Large intestine (tissue), 12 donors: Measurements from ENCODE around the gene ISL2. TPM values are rescaled to one million over a fixed set of nuclear protein-coding genes. Genes with fewer than 3 reads are reported as not detected.
"Not testable (repeated sequence)": the region's sequence is repeated elsewhere in the genome, so short reads cannot be mapped to it uniquely, and the experiment has no call there.

Experiments used
- DNase-seq, 2 donors: peaks; one replicate each; pipeline versions ENCODE4 v3.0.0 to v3.0.0-alpha.2; 2013
- H3K27ac ChIP-seq: one replicate; pipeline ENCODE4 v1.5.1; 2013; ENCODE audit warnings: low read length
- H3K27me3 ChIP-seq: 2 replicates; pipeline ENCODE4 v1.6.1; 2013; ENCODE audit warnings: low read length; ENCODE audit not compliant: control insufficient read depth, insufficient read depth
- H3K36me3 ChIP-seq: 2 replicates; pipeline ENCODE4 v1.6.1; 2013; ENCODE audit warnings: low read length; ENCODE audit not compliant: control insufficient read depth, insufficient read depth
- H3K4me1 ChIP-seq: one replicate; pipeline ENCODE4 v1.6.1; 2013; ENCODE audit warnings: low read length; ENCODE audit not compliant: control insufficient read depth, insufficient read depth
- H3K4me3 ChIP-seq: one replicate; pipeline ENCODE4 v1.5.1; 2013; ENCODE audit warnings: low read length
- H3K9me3 ChIP-seq: one replicate; pipeline ENCODE4 v1.6.1; 2013; ENCODE audit warnings: mild to moderate bottlenecking, low read depth, low read length, moderate library complexity; ENCODE audit not compliant: control insufficient read depth
- WGBS: methylation state at CpG from one replicate; pipeline ENCODE4 v1.1.5; 2013; ENCODE audit warnings: low lambda C conversion rate; ENCODE audit not compliant: insufficient coverage; 5-methylcytosine and 5-hydroxymethylcytosine counted together
- long read RNA-seq, 11 donors: transcript quantifications; one replicate each; lab custom pipeline, GENCODE V29; 2026
- polyA plus RNA-seq: library from polyadenylated mRNA; unstranded; fragments of 120-200 nt; gene quantifications from one replicate; pipeline ENCODE4 v1.2.1, GENCODE V29; 2013

ISL2 gene
- 2.6 TPM for polyA plus RNA-seq
- long read RNA-seq, donor 1, result 0 reads
- long read RNA-seq, donor 2, partial matches to known transcripts, result 15 of 16 reads
- long read RNA-seq, donor 2, other reads (novel, unspliced or antisense), result 0 of 16 reads
- long read RNA-seq, donor 3, result 0 reads
- long read RNA-seq, donor 4, result 0 reads
- long read RNA-seq, donor 5, partial matches to known transcripts, result 0 of 1 reads
- long read RNA-seq, donor 5, other reads (novel, unspliced or antisense), result 0 of 1 reads
- long read RNA-seq, donor 6, partial matches to known transcripts, result 0 of 3 reads
- long read RNA-seq, donor 6, other reads (novel, unspliced or antisense), result 0 of 3 reads
- long read RNA-seq, donor 7, result 0 reads
- long read RNA-seq, donor 8, result 0 reads
- long read RNA-seq, donor 9, partial matches to known transcripts, result 0 of 1 reads
- long read RNA-seq, donor 9, other reads (novel, unspliced or antisense), result 0 of 1 reads
- long read RNA-seq, donor 10, partial matches to known transcripts, result 0 of 1 reads
- long read RNA-seq, donor 10, other reads (novel, unspliced or antisense), result 0 of 1 reads
- long read RNA-seq, donor 11, result 0 reads

DNA sequence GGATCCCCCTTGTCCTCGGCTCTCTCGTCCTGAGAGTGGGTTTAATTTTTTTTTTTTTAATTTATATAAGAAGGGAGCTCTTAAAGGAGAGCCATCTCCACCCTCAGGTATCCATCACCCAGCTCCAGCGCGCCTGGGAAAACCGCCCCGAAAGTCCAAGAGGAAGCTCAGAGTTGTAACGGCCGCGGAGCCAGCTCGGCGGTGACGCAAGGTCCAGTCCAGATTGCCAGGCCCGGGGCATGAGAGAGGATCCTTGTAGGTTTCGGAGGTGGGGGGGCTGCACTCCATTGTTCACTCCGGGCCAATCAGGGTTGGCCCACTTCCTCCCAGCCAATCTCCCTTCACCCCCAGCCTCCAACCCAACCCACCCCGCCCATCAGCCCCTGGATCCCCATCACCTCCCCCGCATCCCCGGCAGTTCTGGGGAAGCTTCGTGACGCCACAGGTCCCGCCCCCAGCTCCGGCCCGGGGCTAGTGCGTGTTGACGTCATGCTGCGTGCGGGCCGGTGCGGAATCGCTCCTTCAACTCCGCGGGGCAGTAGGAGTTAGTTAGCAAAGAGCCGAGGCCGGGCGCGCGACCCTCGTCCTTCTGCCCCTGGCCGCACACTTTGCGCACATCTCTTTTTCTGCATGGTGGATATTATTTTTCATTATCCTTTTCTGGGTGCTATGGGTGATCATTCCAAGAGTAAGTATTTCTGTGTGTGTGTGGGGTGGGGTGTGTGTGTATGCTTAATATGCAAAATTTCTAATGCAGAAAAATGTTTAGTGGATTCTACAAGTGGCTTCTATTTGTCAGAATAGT lies at the start of gene ISL2:
Gene ISL2, plus strand, starts transcription at position 520 of the 805 bp plus-strand sequence. Its CDS starts 111 bp downstream, at position 631.
- H3K9me3 ChIP-seq, result peaks cover 30% of the 10 kb centered on the region
- no CpG with 5 or more reads among the region's 40 CpGs for WGBS
- peak; percentile 72 to 74 for DNase-seq
- H3K27me3 ChIP-seq, result peaks cover 88% of the 10 kb centered on the region
- no peaks in the 10 kb centered on the region for H3K36me3 ChIP-seq
- H3K4me1 ChIP-seq, result peaks cover 23% of the 10 kb centered on the region
- H3K4me3 ChIP-seq, result peak within 1 kb of the TSS; percentile 48
- peak within 1 kb of the TSS; percentile 74 for H3K27ac ChIP-seq

DNA sequence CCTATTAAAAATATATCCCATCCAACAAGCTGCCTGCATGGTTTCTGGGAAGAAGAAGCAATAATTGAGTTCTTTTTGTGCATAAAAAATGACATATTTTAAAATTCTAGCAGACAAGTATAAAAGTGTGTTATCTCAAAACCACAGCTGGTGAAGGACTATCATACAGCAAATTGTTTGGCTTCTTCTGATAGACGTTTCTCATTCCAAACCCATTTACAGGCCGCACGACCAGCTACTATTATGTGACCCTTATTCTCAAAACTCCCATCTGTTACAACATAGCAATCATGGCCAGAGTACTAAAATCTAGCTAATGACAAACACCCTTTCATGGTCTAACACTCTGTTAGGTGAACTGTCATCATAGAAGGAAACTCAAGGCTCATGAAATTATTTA lies 47.0 kb upstream of the ISL2 start:
- Histone ChIP-seq H3K36me3 (peaks cover 27% of the 10 kb centered on the region), H3K4me1 (no peaks in the 10 kb centered on the region), H3K27me3 (no peaks in the 10 kb centered on the region), H3K4me3 (no peak overlapping the region), H3K9me3 (no peaks in the 10 kb centered on the region), H3K27ac (no peak overlapping the region)
- WGBS, result 50% methylated on average over 1 of the region's 3 CpGs
- no peak for DNase-seq

DNA sequence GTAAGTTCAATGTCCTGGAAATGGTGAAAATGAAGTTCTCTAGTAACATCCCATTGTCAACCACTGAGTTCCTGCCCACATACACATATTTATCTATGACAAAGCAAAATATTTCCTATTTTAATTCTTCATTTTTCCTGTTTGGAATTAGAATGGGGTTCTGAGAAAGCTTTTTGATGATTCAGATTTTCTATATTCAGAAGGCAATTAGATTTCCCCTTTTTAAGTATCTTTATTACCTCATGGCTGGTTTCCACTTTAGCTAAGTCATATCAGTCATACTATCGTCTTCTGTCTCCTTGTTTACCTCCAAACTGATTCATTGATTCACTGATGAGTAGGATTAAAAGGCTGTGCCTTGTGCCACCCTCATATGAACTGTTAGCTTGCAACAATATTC lies 43.2 kb upstream of the ISL2 start:
- Histone ChIP-seq H3K27ac (no peak overlapping the region), H3K36me3 (peaks cover 10% of the 10 kb centered on the region), H3K27me3 (no peaks in the 10 kb centered on the region), H3K4me3 (no peak overlapping the region), H3K4me1 (no peaks in the 10 kb centered on the region), H3K9me3 (no peaks in the 10 kb centered on the region)
- no CpG with 5 or more reads among the region's 1 CpG for WGBS
- DNase-seq, result no peak

DNA sequence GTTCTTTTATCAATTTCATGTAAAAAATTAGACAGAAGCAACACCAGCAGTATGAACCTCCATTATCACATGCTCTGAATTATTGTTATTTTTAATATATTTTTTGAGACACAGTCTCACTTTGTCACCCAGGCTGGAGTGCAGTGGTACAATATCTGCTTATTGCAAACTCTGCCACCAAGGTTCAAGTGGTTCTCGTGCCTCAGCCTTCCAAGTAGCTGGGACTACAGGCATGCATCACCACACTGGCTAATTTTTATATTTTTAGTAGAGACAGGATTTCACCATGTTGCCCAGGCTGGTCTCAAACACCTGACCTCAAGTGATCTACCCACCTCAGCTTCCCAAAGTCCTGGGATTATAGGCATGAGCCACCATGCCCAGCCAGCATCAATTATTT lies 42.1 kb upstream of the ISL2 start:
- H3K27ac ChIP-seq, DNase-seq, H3K4me1 ChIP-seq, H3K4me3 ChIP-seq, H3K9me3 ChIP-seq, H3K27me3 ChIP-seq: not testable (repeated sequence)
- peaks cover 10% of the 10 kb centered on the region for H3K36me3 ChIP-seq
- no CpG with 5 or more reads among the region's 1 CpG for WGBS

DNA sequence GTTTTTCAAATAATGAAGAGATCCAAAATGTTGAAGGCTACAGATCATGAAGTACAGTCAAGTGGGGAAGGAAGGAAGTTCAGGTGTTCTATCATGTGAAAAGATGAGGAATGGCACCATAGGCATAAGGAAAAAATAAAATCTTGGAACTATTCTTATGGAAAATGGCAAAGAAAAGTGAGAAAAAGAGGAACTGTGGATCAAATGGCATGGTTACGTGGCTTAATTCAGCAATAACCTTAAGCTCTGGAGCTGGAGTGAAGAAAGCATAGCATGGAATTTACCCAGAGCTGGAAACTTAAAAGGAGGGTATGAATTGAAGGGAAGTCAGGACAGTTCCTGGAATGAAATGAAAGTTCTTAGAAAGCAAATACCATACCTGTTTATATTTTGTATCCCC lies 39.7 kb upstream of the ISL2 start:
- no peak overlapping the region for H3K4me3 ChIP-seq
- H3K36me3 ChIP-seq, result peaks cover 5% of the 10 kb centered on the region
- H3K4me1 ChIP-seq, result peaks cover 3% of the 10 kb centered on the region
- no peak for DNase-seq
- no peaks in the 10 kb centered on the region for H3K27me3 ChIP-seq
- no peak overlapping the region for H3K27ac ChIP-seq
- 100% methylated on average over 1 of the region's 1 CpG for WGBS
- no peaks in the 10 kb centered on the region for H3K9me3 ChIP-seq

DNA sequence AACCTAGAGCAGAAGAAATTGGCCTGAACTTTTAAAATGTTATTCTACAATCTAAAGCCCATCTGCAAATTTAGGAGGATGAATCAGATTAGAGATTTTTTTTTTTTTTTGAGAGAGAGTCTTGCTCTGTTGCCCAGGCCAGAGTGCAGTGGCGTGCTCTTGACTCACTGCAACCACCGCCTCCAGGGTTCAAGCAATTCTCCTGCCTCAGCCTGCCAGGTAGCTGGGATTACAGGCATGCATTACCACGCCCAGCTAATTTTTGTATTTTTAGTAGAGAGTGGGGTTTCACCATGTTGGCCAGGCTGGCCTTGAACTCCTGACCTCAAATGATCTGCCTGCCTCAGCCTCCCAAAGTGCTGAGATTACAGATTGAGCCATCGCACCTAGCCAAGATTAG lies 38.6 kb upstream of the ISL2 start:
- DNase-seq, H3K27ac ChIP-seq, H3K36me3 ChIP-seq, H3K4me1 ChIP-seq, H3K4me3 ChIP-seq, H3K9me3 ChIP-seq, H3K27me3 ChIP-seq: not testable (repeated sequence)
- WGBS, result no CpG with 5 or more reads among the region's 4 CpGs

DNA sequence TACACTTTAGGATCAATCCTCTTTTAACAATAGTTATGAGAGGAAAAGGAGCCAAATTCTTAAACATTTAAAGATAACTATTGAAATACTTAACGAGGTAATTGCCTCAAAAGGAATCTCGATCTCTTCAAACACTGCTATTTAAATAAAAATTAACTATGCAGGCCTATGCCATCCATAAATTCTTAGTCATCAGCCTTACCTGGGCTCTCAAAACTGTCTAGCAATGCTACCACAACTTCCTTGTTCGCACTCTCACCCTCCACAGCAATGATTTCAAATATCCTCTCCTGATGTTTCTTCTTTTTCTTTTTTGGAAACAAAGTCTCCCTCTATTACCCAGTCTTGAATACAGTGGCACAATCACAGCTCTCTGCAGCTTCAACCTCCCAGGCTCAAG lies 37.6 kb upstream of the ISL2 start:
- peak in 1 of 2 donors; percentile 29 for DNase-seq
- H3K27ac ChIP-seq, result peak overlapping the region; percentile 61

DNA sequence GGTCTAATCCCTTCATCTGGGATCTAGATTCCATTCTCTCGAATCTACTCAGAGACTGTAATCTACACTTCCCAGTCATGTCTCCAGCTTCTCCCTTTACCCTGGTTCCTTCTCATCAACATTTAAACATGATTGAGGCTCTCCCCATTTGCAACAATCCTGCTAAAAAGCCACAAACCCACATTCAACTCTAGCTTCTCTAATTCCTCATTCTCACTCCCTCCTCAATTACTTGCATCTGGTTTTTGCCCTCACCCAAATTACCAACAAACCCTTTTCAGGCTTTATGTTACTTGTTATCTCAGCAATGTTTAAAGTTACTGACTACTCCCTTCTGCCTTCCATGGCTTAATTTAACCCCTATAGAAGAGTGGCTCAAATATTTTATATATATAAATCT lies 36.8 kb upstream of the ISL2 start:
- Histone ChIP-seq H3K4me1 (peaks cover 3% of the 10 kb centered on the region), H3K27ac (no peak overlapping the region), H3K27me3 (no peaks in the 10 kb centered on the region), H3K9me3 (no peaks in the 10 kb centered on the region), H3K36me3 (peaks cover under 1% of the 10 kb centered on the region), H3K4me3 (no peak overlapping the region)
- DNase-seq, result no peak
- WGBS, result 100% methylated on average over 1 of the region's 1 CpG

More for the DNA sequence above, 37.6 kb upstream of the ISL2 start:
- Histone ChIP-seq H3K4me1 (peaks cover 3% of the 10 kb centered on the region), H3K9me3 (no peaks in the 10 kb centered on the region), H3K36me3 (peaks cover 2% of the 10 kb centered on the region), H3K27me3 (no peaks in the 10 kb centered on the region), H3K4me3 (no peak overlapping the region)
- no CpG with 5 or more reads among the region's 3 CpGs for WGBS

DNA sequence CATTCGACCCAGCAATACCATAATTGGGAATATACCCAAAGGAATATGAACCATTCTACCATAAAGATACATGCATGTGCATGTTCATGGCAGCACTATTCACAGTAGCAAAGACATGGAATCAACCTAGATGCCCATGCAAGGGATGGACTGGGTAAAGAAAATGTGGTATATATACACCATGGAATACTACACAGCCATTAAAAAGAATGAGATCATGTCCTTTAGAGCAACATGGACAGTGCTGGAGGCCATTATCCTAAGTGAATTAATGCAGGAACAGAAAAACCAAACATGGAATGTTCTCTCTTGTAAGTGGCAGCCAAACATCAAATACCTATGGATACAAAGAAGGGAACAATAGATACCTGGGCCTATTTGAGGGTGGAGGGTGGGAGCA lies 32.7 kb upstream of the ISL2 start:
- Histone ChIP-seq H3K36me3 (no peaks in the 10 kb centered on the region), H3K9me3 (no peaks in the 10 kb centered on the region), H3K4me1 (peaks cover 3% of the 10 kb centered on the region), H3K27ac (no peak overlapping the region), H3K27me3 (no peaks in the 10 kb centered on the region), H3K4me3 (no peak overlapping the region)
- WGBS, result no CpG with 5 or more reads among the region's 1 CpG
- DNase-seq, result no peak

DNA sequence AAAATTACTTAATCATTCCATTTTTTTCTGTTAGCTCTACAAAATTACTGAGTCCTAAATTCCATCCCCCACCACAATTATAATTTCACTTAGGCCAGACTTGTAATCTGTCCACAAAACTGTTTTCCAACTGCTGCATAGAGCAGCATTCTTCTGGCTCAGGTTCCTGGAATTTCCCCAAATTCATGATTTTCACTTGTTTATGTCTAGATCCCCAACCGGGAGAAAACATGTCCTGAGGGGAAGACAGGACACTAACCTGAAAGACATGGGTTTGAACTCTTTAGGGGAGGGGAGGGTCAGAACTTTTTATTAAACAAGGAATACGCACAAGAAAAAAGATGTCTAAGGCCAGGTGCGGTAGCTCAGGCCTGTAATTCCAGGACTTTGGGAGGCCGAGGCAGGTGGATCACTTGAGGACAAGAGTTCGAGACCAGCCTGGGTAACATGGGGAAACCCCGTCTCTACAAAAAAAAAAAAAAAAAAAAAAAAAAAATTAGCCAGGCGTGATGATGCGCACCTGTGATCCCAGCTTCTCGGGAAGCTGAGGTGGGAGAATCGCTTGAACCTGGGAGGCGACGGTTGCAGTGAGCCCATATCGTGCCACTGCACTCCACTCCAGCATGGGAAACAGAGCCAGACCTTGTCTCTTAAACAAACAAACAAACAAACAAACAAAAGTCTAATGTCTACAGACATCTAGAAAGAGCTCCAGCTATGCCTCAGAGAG lies 26.8 kb upstream of the ISL2 start:
- 91% methylated on average over 5 of the region's 13 CpGs for WGBS
- peak overlapping the region; percentile 79 for H3K4me3 ChIP-seq
- no peaks in the 10 kb centered on the region for H3K9me3 ChIP-seq
- DNase-seq, result no peak
- H3K27ac ChIP-seq, result no peak overlapping the region
- peaks cover 3% of the 10 kb centered on the region for H3K4me1 ChIP-seq
- no peaks in the 10 kb centered on the region for H3K27me3 ChIP-seq
- peaks cover 2% of the 10 kb centered on the region for H3K36me3 ChIP-seq
